ENCODE data around the gene TBC1D4.

Gene TBC1D4

DNA sequence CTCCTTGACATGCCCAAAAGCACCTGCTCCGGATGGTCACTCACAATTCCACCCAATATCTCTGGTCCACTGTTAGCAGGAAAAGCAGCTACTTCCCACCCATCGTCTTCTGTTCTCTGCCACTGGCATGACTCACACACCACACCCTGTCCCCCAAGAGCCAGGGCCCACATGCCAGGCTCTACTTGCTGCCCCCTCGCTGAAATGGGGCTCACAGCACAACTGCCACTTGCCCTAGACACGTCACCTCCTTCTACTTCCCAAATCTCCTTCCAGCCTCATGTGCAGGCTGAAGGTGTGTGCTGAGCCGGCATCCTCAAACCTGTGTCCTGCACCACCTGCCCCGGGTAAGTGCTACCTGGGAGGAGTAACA, 65.0 kb downstream of the TBC1D4 start:
- H3K9me3 ChIP-seq (ENCODE audit: control insufficient read depth, insufficient read depth, low read length): no peaks in the 10 kb centered on the region
- no peaks in the 10 kb centered on the region for H3K27me3 ChIP-seq (ENCODE audit: control insufficient read depth, insufficient read depth, low read length)
- H3K4me3 ChIP-seq (ENCODE audit: low read length): no peak overlapping the region
- H3K4me1 ChIP-seq (ENCODE audit: control insufficient read depth, insufficient read depth, low read length): no peaks in the 10 kb centered on the region
- no peak for DNase-seq (ENCODE audit: low read depth, low spot score)
- WGBS (ENCODE audit: insufficient coverage, insufficient read length): no CpG with 5 or more reads among the region's 6 CpGs
- no peak overlapping the region for H3K27ac ChIP-seq (ENCODE audit: low read length)
- no peaks in the 10 kb centered on the region for H3K36me3 ChIP-seq (ENCODE audit: control insufficient read depth, insufficient read depth, low read length)

DNA sequence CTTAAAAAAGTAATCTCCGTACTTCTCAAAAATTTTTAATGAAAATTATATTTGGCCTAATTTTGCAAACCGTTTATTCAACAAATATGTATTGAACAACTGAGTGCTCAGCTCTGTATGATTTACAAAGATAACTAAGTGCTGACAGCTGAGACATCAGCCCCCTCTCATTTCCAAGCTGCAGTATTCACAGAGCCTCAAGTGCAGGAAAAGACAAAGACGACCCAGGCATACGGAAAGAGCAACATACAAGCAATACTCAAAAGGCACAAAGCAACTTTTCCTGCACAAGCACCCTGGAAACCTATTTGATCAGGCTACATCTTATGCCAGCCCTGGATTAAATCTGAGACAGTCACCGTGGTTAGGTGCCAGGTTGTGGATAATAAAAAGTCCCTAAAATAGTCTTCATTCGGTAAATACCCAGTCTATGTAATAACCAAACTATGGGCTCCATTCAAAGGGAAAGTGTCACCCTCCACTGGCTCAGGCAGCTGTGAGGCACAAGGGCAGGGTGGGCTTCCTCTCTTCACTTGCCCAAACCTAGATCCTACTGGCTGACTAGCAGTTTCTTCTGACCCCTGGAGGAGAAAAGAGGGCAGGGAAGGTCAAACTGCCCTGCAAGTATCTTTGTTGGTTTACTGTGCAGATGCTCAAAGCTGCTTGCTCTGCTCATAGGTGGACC, 65.5 kb downstream of the TBC1D4 start:
- WGBS (ENCODE audit: insufficient coverage, insufficient read length): no CpG with 5 or more reads among the region's 6 CpGs
- no peaks in the 10 kb centered on the region for H3K4me1 ChIP-seq (ENCODE audit: control insufficient read depth, insufficient read depth, low read length)
- H3K27me3 ChIP-seq (ENCODE audit: control insufficient read depth, insufficient read depth, low read length): no peaks in the 10 kb centered on the region
- no peak overlapping the region for H3K4me3 ChIP-seq (ENCODE audit: low read length)
- no peak for DNase-seq (ENCODE audit: low read depth, low spot score)
- no peaks in the 10 kb centered on the region for H3K9me3 ChIP-seq (ENCODE audit: control insufficient read depth, insufficient read depth, low read length)
- H3K27ac ChIP-seq (ENCODE audit: low read length): no peak overlapping the region
- no peaks in the 10 kb centered on the region for H3K36me3 ChIP-seq (ENCODE audit: control insufficient read depth, insufficient read depth, low read length)

DNA sequence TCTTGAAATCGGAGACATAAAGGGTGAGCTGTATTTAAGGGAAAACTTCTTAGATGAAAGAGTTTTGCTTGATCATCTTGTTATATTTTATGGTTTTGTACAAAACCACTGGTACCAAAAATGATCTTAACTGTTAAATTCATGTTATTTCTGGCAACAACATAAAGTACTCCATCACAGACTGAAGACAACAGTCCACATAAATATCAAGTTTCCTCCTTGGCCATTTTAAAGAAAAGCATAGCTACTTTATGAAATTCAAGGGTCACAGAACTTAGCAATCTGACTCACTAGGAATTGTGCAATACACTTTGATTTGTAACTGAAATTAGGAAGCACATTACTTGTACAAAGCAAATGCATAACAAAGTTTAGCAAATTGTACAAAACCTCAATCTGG, 66.3 kb downstream of the TBC1D4 start:
- H3K27ac ChIP-seq (ENCODE audit: low read length): no peak overlapping the region
- no peak for DNase-seq (ENCODE audit: low read depth, low spot score)
- no CpG with 5 or more reads among the region's 1 CpG for WGBS (ENCODE audit: insufficient coverage, insufficient read length)
- no peaks in the 10 kb centered on the region for H3K27me3 ChIP-seq (ENCODE audit: control insufficient read depth, insufficient read depth, low read length)
- no peaks in the 10 kb centered on the region for H3K36me3 ChIP-seq (ENCODE audit: control insufficient read depth, insufficient read depth, low read length)
- H3K4me1 ChIP-seq (ENCODE audit: control insufficient read depth, insufficient read depth, low read length): no peaks in the 10 kb centered on the region
- H3K9me3 ChIP-seq (ENCODE audit: control insufficient read depth, insufficient read depth, low read length): no peaks in the 10 kb centered on the region
- H3K4me3 ChIP-seq (ENCODE audit: low read length): no peak overlapping the region

DNA sequence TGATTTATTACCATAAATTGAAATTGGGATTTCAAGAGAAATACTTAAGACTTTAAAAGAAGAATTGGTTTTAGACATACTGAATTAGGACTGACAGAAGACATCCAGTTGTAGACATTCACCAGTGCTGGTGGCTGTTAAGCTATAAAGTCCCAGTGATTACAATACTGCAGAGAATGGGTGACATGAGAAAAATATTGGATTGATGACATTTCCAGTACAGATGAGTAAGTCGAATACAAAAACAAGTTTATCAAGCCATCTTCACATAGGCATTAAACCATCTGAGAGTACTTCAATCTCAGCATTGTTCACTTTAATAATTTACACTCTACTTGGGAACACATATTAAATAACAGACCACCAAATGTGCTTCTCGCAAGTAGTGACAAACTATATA, 66.8 kb downstream of the TBC1D4 start:
- H3K4me3 ChIP-seq (ENCODE audit: low read length): no peak overlapping the region
- H3K36me3 ChIP-seq (ENCODE audit: control insufficient read depth, insufficient read depth, low read length): no peaks in the 10 kb centered on the region
- H3K27ac ChIP-seq (ENCODE audit: low read length): no peak overlapping the region
- H3K4me1 ChIP-seq (ENCODE audit: control insufficient read depth, insufficient read depth, low read length): no peaks in the 10 kb centered on the region
- no CpG with 5 or more reads among the region's 2 CpGs for WGBS (ENCODE audit: insufficient coverage, insufficient read length)
- DNase-seq (ENCODE audit: low read depth, low spot score): no peak
- H3K9me3 ChIP-seq (ENCODE audit: control insufficient read depth, insufficient read depth, low read length): no peaks in the 10 kb centered on the region
- no peaks in the 10 kb centered on the region for H3K27me3 ChIP-seq (ENCODE audit: control insufficient read depth, insufficient read depth, low read length)

DNA sequence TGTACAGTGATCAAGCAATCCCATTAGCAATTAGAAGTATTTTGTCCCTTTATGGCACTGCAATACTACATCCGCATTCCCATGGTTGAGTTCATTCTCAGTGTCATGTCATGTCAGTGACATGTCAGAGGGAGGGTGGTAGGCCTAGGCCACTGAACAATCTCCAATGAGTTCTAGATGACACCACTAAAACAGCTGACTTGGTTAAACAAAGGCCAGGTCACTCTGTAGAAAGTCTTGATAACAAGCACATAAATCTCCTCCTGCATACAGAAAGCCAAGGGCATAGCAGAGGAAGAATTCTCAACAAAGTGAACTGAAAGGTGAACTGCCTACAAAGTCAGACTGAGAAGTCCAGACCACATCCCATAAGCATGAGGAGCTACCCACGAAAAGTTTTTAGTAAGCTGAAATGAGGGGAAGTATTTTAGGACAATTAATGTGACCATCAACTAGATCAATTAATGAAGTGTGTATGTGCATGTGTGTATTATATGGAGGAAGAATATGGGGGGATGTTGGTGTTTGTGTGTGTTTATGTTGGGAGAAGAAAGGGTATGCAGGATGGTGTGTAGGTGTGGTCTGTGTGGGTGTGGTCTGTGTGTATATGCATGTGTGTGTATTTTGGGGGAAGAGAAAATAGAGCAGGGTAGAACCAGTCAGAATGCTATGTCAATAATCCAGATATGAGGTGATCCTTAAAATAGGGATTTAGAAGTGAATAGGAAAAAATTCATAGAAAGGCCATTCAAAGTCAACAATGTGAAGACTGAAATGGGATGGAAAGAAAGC, 67.7 kb downstream of the TBC1D4 start:
- no CpG with 5 or more reads among the region's 2 CpGs for WGBS (ENCODE audit: insufficient coverage, insufficient read length)
- no peak for DNase-seq (ENCODE audit: low read depth, low spot score)
- no peak overlapping the region for H3K4me3 ChIP-seq (ENCODE audit: low read length)
- H3K4me1 ChIP-seq (ENCODE audit: control insufficient read depth, insufficient read depth, low read length): no peaks in the 10 kb centered on the region
- H3K36me3 ChIP-seq (ENCODE audit: control insufficient read depth, insufficient read depth, low read length): no peaks in the 10 kb centered on the region
- no peaks in the 10 kb centered on the region for H3K27me3 ChIP-seq (ENCODE audit: control insufficient read depth, insufficient read depth, low read length)
- H3K9me3 ChIP-seq (ENCODE audit: control insufficient read depth, insufficient read depth, low read length): no peaks in the 10 kb centered on the region
- H3K27ac ChIP-seq (ENCODE audit: low read length): no peak overlapping the region

DNA sequence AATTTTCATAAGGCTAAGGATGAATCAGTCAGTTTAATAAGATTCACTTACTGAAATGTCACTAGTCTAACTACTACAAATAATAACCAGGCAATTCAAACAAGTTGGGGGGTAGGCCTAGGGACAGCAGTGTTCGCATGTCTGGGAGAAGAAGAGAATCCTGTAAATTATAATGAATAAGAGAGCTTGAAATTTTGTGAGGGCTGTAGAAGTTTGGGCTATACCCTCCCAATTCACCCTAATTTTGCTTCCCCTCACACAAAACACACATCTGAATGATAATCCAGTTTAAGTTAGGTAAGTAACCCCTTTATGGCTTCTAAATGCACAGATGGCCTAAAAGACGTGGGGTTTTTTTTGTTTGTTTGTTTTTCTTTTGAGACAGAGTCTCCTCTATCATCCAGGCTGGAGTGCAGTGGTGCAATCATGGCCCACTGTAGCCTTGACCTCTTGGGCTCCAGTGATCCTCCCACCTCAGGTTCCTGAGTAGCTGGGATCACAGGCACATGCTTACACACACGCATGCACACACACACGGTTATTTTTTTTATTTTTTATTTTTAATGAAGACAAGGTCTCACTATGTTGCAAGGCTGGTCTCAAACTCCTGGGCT, 69.9 kb downstream of the TBC1D4 start:
- H3K4me1 ChIP-seq (ENCODE audit: control insufficient read depth, insufficient read depth, low read length): no peaks in the 10 kb centered on the region
- H3K9me3 ChIP-seq (ENCODE audit: control insufficient read depth, insufficient read depth, low read length): no peaks in the 10 kb centered on the region
- no peak overlapping the region for H3K27ac ChIP-seq (ENCODE audit: low read length)
- no peak for DNase-seq (ENCODE audit: low read depth, low spot score)
- WGBS (ENCODE audit: insufficient coverage, insufficient read length): no CpG with 5 or more reads among the region's 4 CpGs
- H3K36me3 ChIP-seq (ENCODE audit: control insufficient read depth, insufficient read depth, low read length): no peaks in the 10 kb centered on the region
- H3K4me3 ChIP-seq (ENCODE audit: low read length): no peak overlapping the region
- no peaks in the 10 kb centered on the region for H3K27me3 ChIP-seq (ENCODE audit: control insufficient read depth, insufficient read depth, low read length)

DNA sequence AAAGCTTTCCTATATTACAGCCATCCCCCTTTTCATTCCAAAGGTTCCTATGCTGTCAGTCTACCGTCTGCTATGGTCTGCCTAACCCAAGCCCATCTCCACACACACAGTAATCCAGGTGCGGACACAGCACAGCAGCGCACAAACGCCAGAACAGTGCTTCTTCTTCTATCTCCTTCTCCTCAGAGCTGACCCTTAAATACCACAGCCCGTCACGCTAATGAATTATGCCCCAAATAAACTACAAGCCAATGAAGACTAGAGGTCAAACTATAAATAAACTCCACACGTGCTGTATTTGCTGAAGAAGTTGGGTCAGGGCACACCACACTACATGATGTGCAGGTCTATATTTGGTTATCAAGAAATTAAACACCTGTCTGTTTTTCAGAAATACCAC, 71.8 kb downstream of the TBC1D4 start:
- Histone ChIP-seq H3K4me3 (ENCODE audit: low read length) (no peak overlapping the region), H3K27ac (ENCODE audit: low read length) (no peak overlapping the region), H3K4me1 (ENCODE audit: control insufficient read depth, insufficient read depth, low read length) (0 out of 2 replicates have a peak, but pooled peaks cover 3% of the 10 kb centered on the region), H3K36me3 (ENCODE audit: control insufficient read depth, insufficient read depth, low read length) (no peaks in the 10 kb centered on the region), H3K9me3 (ENCODE audit: control insufficient read depth, insufficient read depth, low read length) (no peaks in the 10 kb centered on the region), H3K27me3 (ENCODE audit: control insufficient read depth, insufficient read depth, low read length) (no peaks in the 10 kb centered on the region)
- WGBS (ENCODE audit: insufficient coverage, insufficient read length): no CpG with 5 or more reads among the region's 7 CpGs
- DNase-seq (ENCODE audit: low read depth, low spot score): no peak

DNA sequence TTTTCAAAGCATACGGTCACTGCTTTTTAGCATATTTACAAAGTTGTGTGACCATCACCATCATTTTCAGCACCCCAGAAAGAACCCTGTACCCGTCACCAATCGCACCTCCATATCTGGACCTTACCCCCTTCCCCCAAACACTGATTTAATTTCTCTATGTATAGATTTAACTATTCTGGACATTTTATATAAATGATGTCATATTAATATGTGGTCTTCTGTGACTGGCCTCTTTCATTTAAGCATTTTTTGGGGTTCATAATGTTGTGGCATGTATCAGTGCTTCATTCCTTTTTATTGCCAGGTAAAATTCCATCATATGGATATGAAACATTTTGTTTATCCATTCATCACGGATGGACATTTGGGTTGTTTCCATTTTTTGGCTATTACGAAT, 74.0 kb downstream of the TBC1D4 start:
- no peak overlapping the region for H3K4me3 ChIP-seq (ENCODE audit: low read length)
- H3K4me1 ChIP-seq (ENCODE audit: control insufficient read depth, insufficient read depth, low read length): 0 out of 2 replicates have a peak, but pooled peaks cover 3% of the 10 kb centered on the region
- WGBS (ENCODE audit: insufficient coverage, insufficient read length): no CpG with 5 or more reads among the region's 5 CpGs
- H3K36me3 ChIP-seq (ENCODE audit: control insufficient read depth, insufficient read depth, low read length): no peaks in the 10 kb centered on the region
- no peak for DNase-seq (ENCODE audit: low read depth, low spot score)
- H3K9me3 ChIP-seq (ENCODE audit: control insufficient read depth, insufficient read depth, low read length): no peaks in the 10 kb centered on the region
- H3K27ac ChIP-seq (ENCODE audit: low read length): no peak overlapping the region
- H3K27me3 ChIP-seq (ENCODE audit: control insufficient read depth, insufficient read depth, low read length): no peaks in the 10 kb centered on the region

DNA sequence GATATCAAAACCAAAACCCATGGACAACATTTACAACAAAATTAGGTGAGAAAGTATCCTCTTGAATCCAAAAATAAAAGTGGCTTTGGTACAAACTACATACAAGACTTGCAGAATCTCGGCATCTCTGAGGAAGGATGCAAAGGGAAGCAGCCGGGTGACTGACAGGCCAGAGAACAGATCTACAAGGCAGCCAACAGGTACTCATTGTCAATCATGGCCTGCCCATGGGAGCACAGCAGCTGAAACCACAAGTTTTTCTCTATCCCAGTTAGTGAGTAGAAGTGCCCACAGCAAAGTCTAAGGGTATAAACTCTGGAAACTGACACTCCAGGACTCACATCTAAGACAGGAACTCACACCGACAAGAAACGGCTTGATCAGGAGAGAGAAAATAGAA, 74.5 kb downstream of the TBC1D4 start:
- no peaks in the 10 kb centered on the region for H3K9me3 ChIP-seq (ENCODE audit: control insufficient read depth, insufficient read depth, low read length)
- DNase-seq (ENCODE audit: low read depth, low spot score): no peak
- no CpG with 5 or more reads among the region's 4 CpGs for WGBS (ENCODE audit: insufficient coverage, insufficient read length)
- no peak overlapping the region for H3K27ac ChIP-seq (ENCODE audit: low read length)
- no peaks in the 10 kb centered on the region for H3K27me3 ChIP-seq (ENCODE audit: control insufficient read depth, insufficient read depth, low read length)
- 0 out of 2 replicates have a peak, but pooled peaks cover 3% of the 10 kb centered on the region for H3K4me1 ChIP-seq (ENCODE audit: control insufficient read depth, insufficient read depth, low read length)
- no peak overlapping the region for H3K4me3 ChIP-seq (ENCODE audit: low read length)
- H3K36me3 ChIP-seq (ENCODE audit: control insufficient read depth, insufficient read depth, low read length): no peaks in the 10 kb centered on the region

DNA sequence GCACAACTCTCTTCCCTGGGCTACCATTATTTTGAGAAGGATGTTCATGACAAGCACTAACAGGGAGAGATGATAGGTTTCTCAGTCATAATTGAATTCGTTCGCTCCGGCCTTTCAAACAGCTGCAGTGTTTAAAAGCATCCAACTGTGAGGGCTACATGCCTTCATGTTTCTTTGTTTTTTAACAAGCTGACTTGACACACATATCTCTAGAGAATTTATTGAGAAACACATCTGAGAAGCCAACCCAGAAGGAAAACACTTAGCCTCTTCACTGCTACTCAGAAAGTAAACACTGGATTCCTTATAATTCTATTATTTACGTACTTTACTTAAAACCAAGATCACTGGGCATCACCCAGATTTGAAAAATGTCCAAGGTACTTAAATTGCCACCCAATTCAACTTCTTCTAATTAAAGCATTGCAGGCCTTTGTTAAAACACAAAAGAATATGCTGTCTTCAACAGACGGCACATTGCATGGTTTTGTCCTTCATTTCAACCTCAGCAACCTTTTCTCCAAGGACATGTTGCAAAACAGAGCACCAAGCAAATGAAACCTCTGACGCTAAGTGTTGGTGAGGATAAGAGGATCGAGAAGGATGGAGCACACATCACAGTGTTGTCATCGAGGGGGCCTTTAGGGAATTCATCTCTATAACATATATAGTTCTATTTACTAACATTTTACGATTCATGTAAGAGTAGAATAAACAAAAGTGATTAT, 75.8 kb downstream of the TBC1D4 start:
- Histone ChIP-seq H3K27ac (ENCODE audit: low read length) (no peak overlapping the region), H3K4me3 (ENCODE audit: low read length) (no peak overlapping the region), H3K4me1 (ENCODE audit: control insufficient read depth, insufficient read depth, low read length) (0 out of 2 replicates have a peak, but pooled peaks cover 3% of the 10 kb centered on the region), H3K9me3 (ENCODE audit: control insufficient read depth, insufficient read depth, low read length) (no peaks in the 10 kb centered on the region), H3K27me3 (ENCODE audit: control insufficient read depth, insufficient read depth, low read length) (no peaks in the 10 kb centered on the region), H3K36me3 (ENCODE audit: control insufficient read depth, insufficient read depth, low read length) (no peaks in the 10 kb centered on the region)
- WGBS (ENCODE audit: insufficient coverage, insufficient read length): no CpG with 5 or more reads among the region's 9 CpGs
- no peak for DNase-seq (ENCODE audit: low read depth, low spot score)

All from iPS DF 6.9 (cell line).